OCI-LY3 (cell line): Measurements from ENCODE around the gene PLEKHS1.

Source experiments
- CTCF ChIP-seq: fragments of 200-600, 300-600 bp; sonication (generic); IDR thresholded peaks from 2 replicates; pipeline ENCODE4 v1.5.1; 2014; ENCODE audit warnings: antibody characterized with exemption, low read length, low read depth
- EZH2phosphoT487 ChIP-seq: fragments of 200-600 bp; shearing (Covaris generic); IDR thresholded peaks from 2 replicates; pipeline ENCODE4 v1.6.1; 2018; ENCODE audit warnings: antibody characterized with exemption, mixed run types, low read depth

GRCh38 chr10:113712755-113713639 is 38.5 kb upstream of the PLEKHS1 start:
- no peak for TF ChIP-seq CTCF
- no peak for TF ChIP-seq EZH2phosphoT487
